Osteocyte (in vitro differentiated cells): ENCODE measurements around the gene THEMIS. TPM values are rescaled to one million over a fixed set of nuclear protein-coding genes. Genes with fewer than 3 reads are reported as not detected.
A peak's percentile ranks its signal among the peaks of the same experiment; 100 is the strongest.
"Not testable (repeated sequence)": the region's sequence is repeated elsewhere in the genome, so short reads cannot be mapped to it uniquely, and the experiment has no call there.

Experiments used
- DNase-seq: peaks from one replicate; pipeline ENCODE4 v3.0.0; 2021; ENCODE audit warnings: mixed read lengths; ENCODE audit not compliant: unreplicated experiment; ENCODE audit errors: extremely low spot score
- H3K27ac Mint-ChIP-seq: one replicate; pipeline ENCODE4 v1.8.0; 2021; ENCODE audit warnings: mild to moderate bottlenecking, mixed read lengths; ENCODE audit not compliant: unreplicated experiment
- H3K27me3 Mint-ChIP-seq: one replicate; pipeline ENCODE4 v1.8.0; 2021; ENCODE audit warnings: mixed read lengths; ENCODE audit not compliant: unreplicated experiment
- H3K36me3 Mint-ChIP-seq: one replicate; pipeline ENCODE4 v1.8.0; 2021; ENCODE audit warnings: mixed read lengths; ENCODE audit not compliant: unreplicated experiment
- H3K4me1 Mint-ChIP-seq: one replicate; pipeline ENCODE4 v1.8.0; 2021; ENCODE audit warnings: mixed read lengths; ENCODE audit not compliant: unreplicated experiment
- H3K4me3 Mint-ChIP-seq: one replicate; pipeline ENCODE4 v1.8.0; 2021; ENCODE audit warnings: mild to moderate bottlenecking, moderate library complexity, mixed read lengths; ENCODE audit not compliant: unreplicated experiment
- H3K9me3 Mint-ChIP-seq: one replicate; pipeline ENCODE4 v1.8.0; 2021; ENCODE audit warnings: mixed read lengths; ENCODE audit not compliant: unreplicated experiment
- total RNA-seq: library from RNA; stranded (reverse); gene quantifications from 2 replicates; pipeline ENCODE4 v1.2.1, GENCODE V29; 2021
- TF ChIP-seq, protein P1 (sequence below): fragments of 200-600 bp; sonication (generic); IDR thresholded peaks from 2 replicates; pipeline ENCODE4 v1.5.0; 2021; ENCODE audit warnings: antibody characterized with exemption, mild to moderate bottlenecking, moderate library complexity

Gene THEMIS
- total RNA-seq, 1 donor from 2014 or later = not detected

DNA sequence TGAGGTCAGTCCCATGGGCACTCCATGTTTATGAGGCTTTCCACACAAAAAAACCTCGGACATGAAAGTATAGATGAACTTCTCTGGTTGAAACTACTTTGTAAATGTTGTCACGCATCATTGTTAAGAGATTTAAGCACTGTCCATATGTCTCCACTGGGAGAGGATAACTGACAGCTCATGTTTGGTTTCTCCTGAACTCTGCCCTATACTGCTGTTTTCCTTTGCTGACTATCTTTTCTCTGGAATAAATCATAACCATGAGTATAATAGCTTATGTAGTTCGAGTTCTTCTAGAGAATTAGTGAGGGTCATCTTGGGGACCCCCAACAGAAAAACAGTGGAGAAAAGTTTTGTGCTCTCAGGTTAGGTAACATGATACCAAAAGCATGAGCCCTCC, 14.3 kb downstream of the THEMIS start:
- TF ChIP-seq, protein P1, sequence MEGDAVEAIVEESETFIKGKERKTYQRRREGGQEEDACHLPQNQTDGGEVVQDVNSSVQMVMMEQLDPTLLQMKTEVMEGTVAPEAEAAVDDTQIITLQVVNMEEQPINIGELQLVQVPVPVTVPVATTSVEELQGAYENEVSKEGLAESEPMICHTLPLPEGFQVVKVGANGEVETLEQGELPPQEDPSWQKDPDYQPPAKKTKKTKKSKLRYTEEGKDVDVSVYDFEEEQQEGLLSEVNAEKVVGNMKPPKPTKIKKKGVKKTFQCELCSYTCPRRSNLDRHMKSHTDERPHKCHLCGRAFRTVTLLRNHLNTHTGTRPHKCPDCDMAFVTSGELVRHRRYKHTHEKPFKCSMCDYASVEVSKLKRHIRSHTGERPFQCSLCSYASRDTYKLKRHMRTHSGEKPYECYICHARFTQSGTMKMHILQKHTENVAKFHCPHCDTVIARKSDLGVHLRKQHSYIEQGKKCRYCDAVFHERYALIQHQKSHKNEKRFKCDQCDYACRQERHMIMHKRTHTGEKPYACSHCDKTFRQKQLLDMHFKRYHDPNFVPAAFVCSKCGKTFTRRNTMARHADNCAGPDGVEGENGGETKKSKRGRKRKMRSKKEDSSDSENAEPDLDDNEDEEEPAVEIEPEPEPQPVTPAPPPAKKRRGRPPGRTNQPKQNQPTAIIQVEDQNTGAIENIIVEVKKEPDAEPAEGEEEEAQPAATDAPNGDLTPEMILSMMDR = peak; percentile 9
- Mint-ChIP-seq H3K4me1 (peaks cover 9% of the 10 kb centered on the region), H3K27ac (no peak overlapping the region), H3K4me3 (no peak overlapping the region), H3K36me3 (no peaks in the 10 kb centered on the region), H3K9me3 (peaks cover 5% of the 10 kb centered on the region), H3K27me3 (no peaks in the 10 kb centered on the region)
- DNase-seq = no peak

DNA sequence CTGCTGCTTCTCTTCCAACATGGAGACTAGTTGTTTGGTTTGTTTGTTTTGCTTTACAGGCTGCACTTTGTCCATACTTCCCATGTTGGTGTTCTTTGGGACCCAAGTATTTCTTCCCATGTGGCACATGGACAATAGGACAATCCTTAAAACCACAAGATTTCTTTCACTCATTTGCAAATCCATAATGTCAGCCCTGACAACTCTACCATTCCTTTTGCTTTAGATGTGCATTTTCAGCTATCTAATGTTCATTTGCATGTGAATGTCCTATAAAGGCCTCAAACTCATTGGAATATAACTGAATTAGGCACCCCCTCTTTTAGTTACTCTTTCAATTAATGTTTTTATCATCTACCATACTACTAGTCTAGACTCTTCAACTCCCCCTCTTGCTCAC, 16.7 kb downstream of the THEMIS start:
- Mint-ChIP-seq H3K27ac (no peak overlapping the region), H3K4me1 (peaks cover 13% of the 10 kb centered on the region)

DNA sequence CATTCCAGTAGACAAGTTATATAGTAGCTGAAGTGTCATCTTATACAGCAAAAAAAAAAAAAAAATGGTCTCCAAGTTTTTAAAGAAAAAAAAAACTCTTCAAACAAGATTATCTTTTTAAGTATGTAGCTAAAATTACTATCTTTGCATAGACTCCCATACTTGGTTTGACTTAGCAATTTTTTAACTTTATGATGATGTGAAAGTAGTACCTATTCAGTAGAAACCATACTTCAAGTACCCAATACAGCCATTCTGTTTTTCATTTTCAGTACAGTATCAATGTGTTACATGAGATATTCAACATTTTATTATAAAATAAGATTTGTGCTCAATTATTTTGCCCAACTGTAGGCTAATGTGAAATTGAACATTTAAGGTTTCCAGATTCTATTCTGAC, 18.9 kb downstream of the THEMIS start:
- H3K36me3 Mint-ChIP-seq, H3K27ac Mint-ChIP-seq, H3K4me3 Mint-ChIP-seq, DNase-seq, H3K27me3 Mint-ChIP-seq, H3K9me3 Mint-ChIP-seq: not testable (repeated sequence)
- H3K4me1 Mint-ChIP-seq = peaks cover 12% of the 10 kb centered on the region

More for the DNA sequence above, 16.7 kb downstream of the THEMIS start:
- no peak overlapping the region for H3K4me3 Mint-ChIP-seq
- H3K9me3 Mint-ChIP-seq = peaks cover 5% of the 10 kb centered on the region
- no peaks in the 10 kb centered on the region for H3K27me3 Mint-ChIP-seq
- TF ChIP-seq, protein P1 = no peak
- no peaks in the 10 kb centered on the region for H3K36me3 Mint-ChIP-seq
- DNase-seq = no peak

DNA sequence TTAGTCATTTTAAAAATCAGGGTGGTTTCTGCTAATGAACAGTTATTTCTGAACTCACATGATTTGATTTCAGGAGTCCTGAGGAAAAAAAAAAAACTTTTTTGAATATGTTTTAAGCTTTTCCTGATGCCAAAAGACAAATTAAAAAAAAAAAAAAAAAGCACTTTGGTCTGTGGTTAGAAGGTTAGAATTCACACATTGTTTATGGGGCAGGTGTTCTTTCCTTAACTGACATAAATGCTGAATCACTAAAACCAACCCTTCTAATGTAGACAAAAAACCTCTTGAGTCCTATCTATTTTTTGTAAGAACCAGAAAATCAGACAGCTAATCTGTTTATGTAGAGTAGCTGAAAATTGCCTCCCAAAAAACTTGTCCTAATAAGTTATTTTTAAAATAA, 20.4 kb downstream of the THEMIS start:
- H3K27ac Mint-ChIP-seq = no peak overlapping the region
- no peak for DNase-seq
- H3K4me3 Mint-ChIP-seq = no peak overlapping the region
- H3K4me1 Mint-ChIP-seq = peaks cover 3% of the 10 kb centered on the region
- H3K36me3 Mint-ChIP-seq = no peaks in the 10 kb centered on the region
- H3K9me3 Mint-ChIP-seq = no peaks in the 10 kb centered on the region
- TF ChIP-seq, protein P1 = no peak
- no peaks in the 10 kb centered on the region for H3K27me3 Mint-ChIP-seq

DNA sequence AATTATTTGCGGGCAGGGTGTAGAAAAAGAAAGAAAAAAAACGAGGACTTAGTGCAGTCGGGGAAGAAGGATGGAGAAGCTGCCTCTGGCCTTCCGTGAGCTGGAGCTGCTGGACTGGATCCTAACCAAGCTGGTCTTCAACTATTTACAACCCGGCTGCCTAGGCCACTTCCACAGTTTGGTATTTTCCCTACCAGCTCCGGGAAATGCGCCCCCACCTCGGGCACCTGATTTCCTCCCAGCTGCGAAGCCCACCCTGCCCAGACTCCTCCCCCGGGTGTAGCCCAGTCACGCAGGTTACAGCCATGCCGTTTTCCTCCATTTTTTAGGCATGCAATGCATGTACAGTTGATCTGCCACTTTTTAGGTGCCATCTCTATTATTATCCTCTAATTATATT, 21.2 kb downstream of the THEMIS start:
- DNase-seq = no peak

More for the DNA sequence above, 21.2 kb downstream of the THEMIS start:
- TF ChIP-seq, protein P1 = no peak
- Mint-ChIP-seq H3K36me3 (no peaks in the 10 kb centered on the region), H3K9me3 (no peaks in the 10 kb centered on the region), H3K27me3 (no peaks in the 10 kb centered on the region), H3K4me3 (peak overlapping the region; percentile 47), H3K27ac (no peak overlapping the region), H3K4me1 (peaks cover 3% of the 10 kb centered on the region)
